T1000 (cell line): Measurements from ENCODE around the gene NOP14.
"Not testable (repeated sequence)": the region's sequence is repeated elsewhere in the genome, so short reads cannot be mapped to it uniquely, and the experiment has no call there.

Experiments used
- DNase-seq: peaks from one replicate; lab custom pipeline; 2025; ENCODE audit warnings: mixed read lengths; lab: John Stamatoyannopoulos, UW

NOP14 gene

DNA sequence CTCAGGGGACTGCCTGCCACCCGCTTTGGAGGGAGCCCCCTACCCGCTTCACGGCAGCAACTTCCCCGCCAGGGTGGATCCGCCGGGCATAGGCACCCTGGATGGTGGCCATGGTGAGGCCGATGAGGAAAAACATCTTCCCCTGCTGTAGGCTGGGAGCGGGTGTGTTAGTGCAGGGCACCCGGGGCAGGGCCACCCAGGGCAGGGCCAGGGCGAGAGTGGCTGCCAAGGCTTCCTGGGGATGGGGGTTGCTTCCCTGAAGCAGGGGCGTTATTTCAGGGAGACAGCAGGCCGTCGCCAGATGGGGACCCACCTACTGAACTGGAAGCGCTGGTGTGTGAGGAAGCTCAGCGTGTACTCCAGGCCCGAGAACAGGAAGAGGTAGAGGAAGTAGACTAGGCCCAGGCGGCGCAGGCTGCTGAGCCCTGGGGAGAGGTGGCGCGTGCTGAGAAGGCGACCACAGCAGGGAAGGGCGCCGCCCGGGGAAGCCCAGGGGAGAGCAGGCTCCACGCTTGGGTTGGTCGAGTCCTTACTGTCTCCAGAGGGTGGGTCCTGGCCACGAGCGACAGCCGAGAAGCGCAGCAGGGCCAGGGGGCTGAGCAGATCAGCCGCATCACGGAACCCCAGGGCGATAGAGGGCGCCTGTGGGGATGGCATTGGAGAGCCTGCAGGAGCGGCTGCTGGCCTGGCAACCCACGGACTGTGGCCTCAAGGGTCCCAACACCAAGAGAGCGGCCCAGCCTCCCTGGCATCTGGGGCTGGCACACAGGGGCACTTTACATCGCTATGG is 31.5 kb downstream of the NOP14 start:
- no peak for DNase-seq

GRCh38 chr4:2930758-2931511 is 32.3 kb downstream of the NOP14 start:
- DNase-seq, result no peak

DNA sequence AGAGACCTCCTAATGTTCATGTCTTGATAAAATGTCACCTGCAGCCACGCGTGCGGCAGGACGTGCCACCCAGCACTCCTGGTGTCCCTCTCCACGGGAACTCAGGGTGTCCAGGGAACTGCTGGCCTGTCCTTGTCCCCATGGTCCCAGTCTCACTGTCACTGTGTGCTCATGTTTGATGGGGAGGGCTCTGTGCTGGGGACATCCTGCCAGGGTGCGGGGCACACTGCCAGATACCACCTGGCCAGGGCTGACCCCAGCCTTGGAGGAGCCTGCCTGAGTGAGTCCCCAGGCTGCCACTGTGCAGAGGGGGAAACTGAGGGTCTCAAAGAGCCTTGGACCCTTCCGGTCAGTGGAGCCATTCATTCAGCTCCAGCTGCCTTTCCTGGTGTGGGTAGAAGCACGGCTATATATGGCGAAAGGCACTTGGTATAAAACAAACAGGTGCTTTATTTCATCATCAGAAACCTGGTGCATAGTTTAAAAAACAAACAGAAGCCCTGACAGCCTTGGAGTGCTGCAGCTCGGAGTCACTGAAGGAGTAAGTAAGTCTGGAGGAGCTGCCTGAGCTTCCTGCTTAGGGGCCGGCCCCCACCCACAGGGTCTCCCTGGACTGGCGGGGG is 33.0 kb downstream of the NOP14 start:
- no peak for DNase-seq

DNA sequence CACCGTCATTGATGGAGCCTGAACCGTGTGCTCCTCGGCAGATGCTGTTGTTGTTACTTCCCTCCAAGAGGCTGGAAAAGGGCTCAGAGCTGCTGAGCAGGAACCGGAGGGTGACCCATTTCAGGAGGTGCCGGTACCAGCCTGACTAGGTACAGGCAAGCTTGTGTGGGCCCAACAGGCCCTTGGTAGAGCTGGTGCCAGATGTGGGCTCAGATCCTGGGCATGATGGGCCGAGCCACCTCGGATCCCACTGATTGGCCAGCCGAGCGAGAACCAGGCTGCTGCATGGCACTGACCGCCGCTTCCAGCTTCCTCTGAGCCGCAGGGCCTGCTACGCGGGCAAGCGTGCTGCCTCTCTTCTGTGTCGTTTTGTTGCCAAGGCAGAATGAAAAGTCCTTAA is 33.7 kb downstream of the NOP14 start:
- DNase-seq, result no peak

GRCh38 chr4:2928242-2929176 is 34.7 kb downstream of the NOP14 start:
- no peak for DNase-seq

- no peak for DNase-seq
These were observed 35.5 kb downstream of the NOP14 start for GRCh38 chr4:2927696-2928075.

GRCh38 chr4:2927016-2927695 is 36.0 kb downstream of the NOP14 start:
- DNase-seq, result no peak

GRCh38 chr4:2925931-2926860 is 37.0 kb downstream of the NOP14 start:
- no peak for DNase-seq

DNA sequence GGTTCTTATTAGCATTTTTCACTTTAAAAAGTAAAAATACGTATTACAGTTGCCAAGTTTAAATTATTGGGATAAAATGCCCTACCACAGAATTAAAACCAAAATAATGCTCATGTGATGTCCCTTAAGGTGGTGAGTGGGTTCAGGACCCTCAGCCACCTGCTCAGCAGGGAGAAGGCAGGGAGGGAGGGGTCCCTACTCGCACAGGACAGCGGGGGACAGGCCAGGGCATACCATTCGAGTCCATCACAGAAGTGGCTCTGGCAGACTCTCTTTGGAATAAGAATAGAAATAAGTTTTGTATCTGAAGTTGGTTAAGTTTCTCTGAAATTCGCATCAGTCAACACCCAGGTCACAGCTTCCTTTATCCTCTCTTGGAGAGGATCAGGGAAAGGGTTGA is 37.7 kb downstream of the NOP14 start:
- DNase-seq, result no peak

DNA sequence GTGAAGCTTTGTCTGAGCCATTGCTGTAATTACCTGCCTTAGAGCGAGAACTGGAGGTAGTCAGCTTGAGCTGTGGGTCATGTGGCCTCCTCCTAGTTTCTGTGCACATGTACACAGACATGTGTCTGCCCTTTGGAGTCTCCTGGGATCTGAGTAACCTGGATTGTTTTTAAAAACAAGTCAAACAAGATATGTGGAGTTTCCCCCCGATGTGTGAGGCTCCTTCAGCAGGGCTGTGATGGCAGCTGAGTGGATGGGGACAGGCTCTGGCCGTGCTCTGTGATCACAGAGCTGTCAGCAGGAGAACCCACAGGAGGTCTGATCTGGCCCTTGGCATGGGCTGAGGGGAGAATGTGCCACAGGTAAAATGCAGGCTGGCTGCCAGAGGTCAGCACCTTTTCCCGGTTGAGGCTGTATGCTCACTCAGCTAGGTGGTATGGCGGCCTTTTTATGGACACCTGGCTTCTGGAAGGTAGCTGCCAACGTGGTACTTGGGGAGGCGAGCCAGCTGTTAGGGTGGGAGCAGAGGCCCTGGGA is 38.4 kb downstream of the NOP14 start:
- no peak for DNase-seq

- DNase-seq, result no peak
These were observed 38.9 kb downstream of the NOP14 start for GRCh38 chr4:2924286-2924685.

GRCh38 chr4:2923668-2924173 is 39.5 kb downstream of the NOP14 start:
- DNase-seq, result no peak

GRCh38 chr4:2923141-2923551 is 40.1 kb downstream of the NOP14 start:
- DNase-seq, result no peak

- not testable (repeated sequence) for DNase-seq
These were observed 40.6 kb downstream of the NOP14 start for GRCh38 chr4:2922453-2923101.

DNA sequence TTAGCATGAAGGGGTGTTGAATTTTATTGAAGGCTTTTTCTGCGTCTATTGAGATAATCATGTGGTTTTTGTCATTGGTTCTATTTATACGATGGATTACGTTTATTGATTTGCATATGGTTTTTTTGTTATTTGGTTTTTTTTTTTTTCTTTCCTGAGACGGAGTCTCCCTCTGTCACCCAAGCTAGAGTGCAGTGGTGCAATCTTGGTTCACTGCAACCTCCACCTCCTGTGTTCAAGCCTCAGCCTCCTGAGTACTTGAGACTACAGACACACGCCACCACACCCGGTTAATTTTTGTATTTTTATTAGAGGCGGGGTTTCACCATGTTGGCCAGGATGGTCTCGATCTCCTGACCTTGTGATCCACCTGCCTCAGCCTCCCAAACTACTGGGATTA is 44.5 kb downstream of the NOP14 start:
- not testable (repeated sequence) for DNase-seq

DNA sequence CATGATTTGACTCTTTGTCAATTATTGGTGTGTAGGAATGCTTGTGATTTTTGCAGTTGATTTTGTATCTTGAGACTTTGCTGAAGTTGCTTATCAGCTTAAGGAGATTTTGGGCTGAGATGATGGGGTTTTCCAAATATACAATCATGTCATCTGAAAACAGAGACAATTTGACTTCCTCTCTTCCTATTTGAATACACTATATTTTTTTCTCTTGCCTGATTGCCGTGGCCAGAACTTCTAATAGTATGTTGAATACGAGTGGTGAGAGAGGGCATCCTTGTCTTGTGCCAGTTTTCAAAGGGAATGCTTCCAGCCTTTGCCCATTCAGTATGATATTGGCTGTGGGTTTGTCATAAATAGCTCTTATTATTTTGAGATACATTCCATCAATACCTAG is 44.9 kb downstream of the NOP14 start:
- not testable (repeated sequence) for DNase-seq

GRCh38 chr4:2916696-2917095 is 46.5 kb downstream of the NOP14 start:
- not testable (repeated sequence) for DNase-seq

GRCh38 chr4:2915789-2916188 is 47.4 kb downstream of the NOP14 start:
- DNase-seq, result no peak
